IPS-18a (cell line): ENCODE results near the gene SH3PXD2A.
A peak's percentile ranks its signal among the peaks of the same experiment; 100 is the strongest.

Experiments used
- H3K27ac ChIP-seq: one replicate; pipeline ENCODE4 v1.5.1; 2013; ENCODE audit warnings: low read length
- H3K27me3 ChIP-seq: one replicate; pipeline ENCODE4 v1.6.1; 2013; ENCODE audit warnings: mild to moderate bottlenecking, low read length; ENCODE audit not compliant: control insufficient read depth, insufficient read depth
- H3K36me3 ChIP-seq: one replicate; pipeline ENCODE4 v1.6.1; 2013; ENCODE audit warnings: low read depth, low read length; ENCODE audit not compliant: control insufficient read depth
- H3K4me1 ChIP-seq: one replicate; pipeline ENCODE4 v1.6.1; 2013; ENCODE audit warnings: low read depth, low read length; ENCODE audit not compliant: control insufficient read depth
- H3K4me3 ChIP-seq: one replicate; pipeline ENCODE4 v1.5.1; 2013; ENCODE audit warnings: low read length
- H3K9ac ChIP-seq: one replicate; pipeline ENCODE4 v1.6.1; 2013; ENCODE audit warnings: mild to moderate bottlenecking, low read length, moderate library complexity
- H3K9me3 ChIP-seq: one replicate; pipeline ENCODE4 v1.6.1; 2013; ENCODE audit warnings: low read depth, low read length; ENCODE audit not compliant: control insufficient read depth

SH3PXD2A gene

GRCh38 chr10:103854686-103855391 is 537 bp downstream of the SH3PXD2A start:
- no peak overlapping the region for H3K27ac ChIP-seq
- peaks cover 12% of the 10 kb centered on the region for H3K4me1 ChIP-seq
- H3K9me3 ChIP-seq, result no peaks in the 10 kb centered on the region
- H3K36me3 ChIP-seq, result no peaks in the 10 kb centered on the region
- no peak overlapping the region for H3K9ac ChIP-seq
- H3K4me3 ChIP-seq, result peak overlapping the region; percentile 75
- H3K27me3 ChIP-seq, result peaks cover 44% of the 10 kb centered on the region

GRCh38 chr10:103854265-103854685 is 1.1 kb downstream of the SH3PXD2A start:
- Histone ChIP-seq H3K4me1 (peaks cover 12% of the 10 kb centered on the region), H3K9ac (no peak overlapping the region), H3K36me3 (no peaks in the 10 kb centered on the region), H3K27ac (no peak overlapping the region), H3K9me3 (no peaks in the 10 kb centered on the region), H3K27me3 (peaks cover 44% of the 10 kb centered on the region), H3K4me3 (peak overlapping the region; percentile 75)

GRCh38 chr10:103853428-103854264 is 1.7 kb downstream of the SH3PXD2A start:
- Histone ChIP-seq H3K4me1 (peaks cover 12% of the 10 kb centered on the region), H3K9me3 (no peaks in the 10 kb centered on the region), H3K9ac (no peak overlapping the region), H3K27me3 (peaks cover 44% of the 10 kb centered on the region), H3K4me3 (peak overlapping the region; percentile 75), H3K27ac (no peak overlapping the region), H3K36me3 (no peaks in the 10 kb centered on the region)

- Histone ChIP-seq H3K4me3 (no peak overlapping the region), H3K9me3 (no peaks in the 10 kb centered on the region), H3K4me1 (peaks cover 12% of the 10 kb centered on the region), H3K27me3 (peaks cover 44% of the 10 kb centered on the region), H3K36me3 (no peaks in the 10 kb centered on the region), H3K27ac (no peak overlapping the region), H3K9ac (no peak overlapping the region)
These were observed 2.5 kb downstream of the SH3PXD2A start for GRCh38 chr10:103852856-103853255.

GRCh38 chr10:103852189-103852711 is 3.1 kb downstream of the SH3PXD2A start:
- Histone ChIP-seq H3K4me1 (peaks cover 12% of the 10 kb centered on the region), H3K9me3 (no peaks in the 10 kb centered on the region), H3K9ac (no peak overlapping the region), H3K27ac (no peak overlapping the region), H3K4me3 (no peak overlapping the region), H3K36me3 (no peaks in the 10 kb centered on the region), H3K27me3 (peaks cover 40% of the 10 kb centered on the region)

GRCh38 chr10:103851261-103851660 is 4.1 kb downstream of the SH3PXD2A start:
- Histone ChIP-seq H3K36me3 (no peaks in the 10 kb centered on the region), H3K27ac (no peak overlapping the region), H3K9ac (no peak overlapping the region), H3K9me3 (no peaks in the 10 kb centered on the region), H3K4me1 (peaks cover 8% of the 10 kb centered on the region), H3K27me3 (peaks cover 31% of the 10 kb centered on the region), H3K4me3 (no peak overlapping the region)

- peaks cover 8% of the 10 kb centered on the region for H3K4me1 ChIP-seq
- H3K36me3 ChIP-seq, result no peaks in the 10 kb centered on the region
- no peak overlapping the region for H3K27ac ChIP-seq
- no peaks in the 10 kb centered on the region for H3K9me3 ChIP-seq
- no peak overlapping the region for H3K4me3 ChIP-seq
- peaks cover 27% of the 10 kb centered on the region for H3K27me3 ChIP-seq
- no peak overlapping the region for H3K9ac ChIP-seq
These were observed 4.8 kb downstream of the SH3PXD2A start for GRCh38 chr10:103850572-103850895.

- no peak overlapping the region for H3K27ac ChIP-seq
- H3K9ac ChIP-seq, result no peak overlapping the region
- peaks cover 10% of the 10 kb centered on the region for H3K4me1 ChIP-seq
- no peak overlapping the region for H3K4me3 ChIP-seq
- peaks cover 26% of the 10 kb centered on the region for H3K27me3 ChIP-seq
- no peaks in the 10 kb centered on the region for H3K9me3 ChIP-seq
- H3K36me3 ChIP-seq, result no peaks in the 10 kb centered on the region
These were observed 5.3 kb downstream of the SH3PXD2A start for GRCh38 chr10:103849880-103850571.

- Histone ChIP-seq H3K9me3 (no peaks in the 10 kb centered on the region), H3K4me3 (no peak overlapping the region), H3K27me3 (peaks cover 20% of the 10 kb centered on the region), H3K9ac (no peak overlapping the region), H3K27ac (no peak overlapping the region), H3K36me3 (no peaks in the 10 kb centered on the region), H3K4me1 (peaks cover 9% of the 10 kb centered on the region)
These were observed 6.0 kb downstream of the SH3PXD2A start for GRCh38 chr10:103849212-103849877.

- H3K27me3 ChIP-seq, result peaks cover 6% of the 10 kb centered on the region
- H3K9me3 ChIP-seq, result no peaks in the 10 kb centered on the region
- H3K36me3 ChIP-seq, result no peaks in the 10 kb centered on the region
- peaks cover 4% of the 10 kb centered on the region for H3K4me1 ChIP-seq
- H3K9ac ChIP-seq, result no peak overlapping the region
- no peak overlapping the region for H3K4me3 ChIP-seq
- H3K27ac ChIP-seq, result no peak overlapping the region
These were observed 7.4 kb downstream of the SH3PXD2A start for GRCh38 chr10:103847909-103848468.

GRCh38 chr10:103847346-103847745 is 8.0 kb downstream of the SH3PXD2A start:
- Histone ChIP-seq H3K4me1 (peaks cover 4% of the 10 kb centered on the region), H3K27ac (no peak overlapping the region), H3K9ac (no peak overlapping the region), H3K9me3 (no peaks in the 10 kb centered on the region), H3K36me3 (no peaks in the 10 kb centered on the region), H3K4me3 (no peak overlapping the region), H3K27me3 (no peaks in the 10 kb centered on the region)
